H9 (cell line): Measurements from ENCODE around the gene PHF21A. TPM values are rescaled to one million over a fixed set of nuclear protein-coding genes. Genes with fewer than 3 reads are reported as not detected.

Source experiments
- DNase-seq: peaks from one replicate; pipeline ENCODE4 v3.0.0-alpha.2; 2017
- H2AFZ ChIP-seq: one replicate; pipeline ENCODE4 v1.6.1; 2013; ENCODE audit warnings: mild to moderate bottlenecking, low read length, control low read depth, moderate library complexity
- H2AK5ac ChIP-seq: 2 replicates; pipeline ENCODE4 v1.6.1; 2013; ENCODE audit warnings: low read length, control low read depth, mixed read lengths; ENCODE audit not compliant: insufficient read length
- H2BK120ac ChIP-seq: one replicate; pipeline ENCODE4 v1.6.1; 2013; ENCODE audit warnings: low read depth, mild to moderate bottlenecking, low read length, control low read depth, inconsistent platforms; ENCODE audit not compliant: poor library complexity, severe bottlenecking
- H2BK12ac ChIP-seq: 2 replicates; pipeline ENCODE4 v1.6.1; 2013; ENCODE audit warnings: low read length, control low read depth, mixed read lengths, low read depth; ENCODE audit not compliant: insufficient read length
- H2BK15ac ChIP-seq: 2 replicates; pipeline ENCODE4 v1.6.1; 2013; ENCODE audit warnings: low read depth, low read length, control low read depth
- H2BK20ac ChIP-seq: one replicate; pipeline ENCODE4 v1.6.1; 2013; ENCODE audit warnings: low read depth, mild to moderate bottlenecking, low read length, control low read depth, inconsistent platforms; ENCODE audit not compliant: poor library complexity, severe bottlenecking
- H2BK5ac ChIP-seq: 2 replicates; pipeline ENCODE4 v1.6.1; 2013; ENCODE audit warnings: low read length, control low read depth, mixed read lengths; ENCODE audit not compliant: insufficient read length
- H3K14ac ChIP-seq: 2 replicates; pipeline ENCODE4 v1.6.1; 2013; ENCODE audit warnings: low read length, control low read depth; ENCODE audit not compliant: insufficient read depth
- H3K18ac ChIP-seq: 2 replicates; pipeline ENCODE4 v1.6.1; 2013; ENCODE audit warnings: low read depth, mild to moderate bottlenecking, mixed read lengths, low read length, control low read depth; ENCODE audit not compliant: insufficient read length
- H3K23ac ChIP-seq: 2 replicates; pipeline ENCODE4 v1.6.1; 2013; ENCODE audit warnings: low read length, control low read depth, mixed read lengths, low read depth; ENCODE audit not compliant: insufficient read length
- H3K23me2 ChIP-seq: 2 replicates; pipeline ENCODE4 v1.6.1; 2013; ENCODE audit warnings: low read depth, mild to moderate bottlenecking, mixed read lengths, low read length, control low read depth; ENCODE audit not compliant: insufficient read length, poor library complexity, severe bottlenecking
- H3K27ac ChIP-seq: 2 replicates; pipeline ENCODE4 v1.5.1; 2013; ENCODE audit warnings: low read length, control low read depth, mixed read lengths, low read depth; ENCODE audit not compliant: insufficient read length
- H3K27me3 ChIP-seq: 2 replicates; pipeline ENCODE4 v1.6.1; 2013; ENCODE audit warnings: low read length, control low read depth, inconsistent platforms; ENCODE audit not compliant: insufficient read depth
- H3K4ac ChIP-seq: 2 replicates; pipeline ENCODE4 v1.6.1; 2013; ENCODE audit warnings: low read depth, mild to moderate bottlenecking, control low read depth, inconsistent platforms, low read length, moderate library complexity
- H3K4me1 ChIP-seq: 2 replicates; pipeline ENCODE4 v1.6.1; 2013; ENCODE audit warnings: low read length, control low read depth, inconsistent platforms; ENCODE audit not compliant: insufficient read depth
- H3K4me2 ChIP-seq: 2 replicates; pipeline ENCODE4 v1.6.1; 2013; ENCODE audit warnings: low read length, control low read depth, mixed read lengths; ENCODE audit not compliant: insufficient read length, insufficient read depth
- H3K56ac ChIP-seq: 2 replicates; pipeline ENCODE4 v1.6.1; 2013; ENCODE audit warnings: low read depth, mild to moderate bottlenecking, mixed read lengths, low read length, control low read depth; ENCODE audit not compliant: insufficient read length
- H3K79me1 ChIP-seq: 2 replicates; pipeline ENCODE4 v1.6.1; 2013; ENCODE audit warnings: low read depth, mild to moderate bottlenecking, moderate library complexity, low read length, control low read depth, inconsistent platforms; ENCODE audit not compliant: insufficient read depth, poor library complexity, severe bottlenecking
- H3K79me2 ChIP-seq: 2 replicates; pipeline ENCODE4 v1.6.1; 2013; ENCODE audit warnings: low read length, control low read depth, inconsistent platforms; ENCODE audit not compliant: insufficient read depth
- H3K9ac ChIP-seq: 2 replicates; pipeline ENCODE4 v1.6.1; 2013; ENCODE audit warnings: low read length, control low read depth, mixed read lengths; ENCODE audit not compliant: insufficient read length; ENCODE audit errors: extremely low read depth
- H3K9me3 ChIP-seq: one replicate; pipeline ENCODE4 v1.6.1; 2013; ENCODE audit warnings: low read depth, low read length, inconsistent platforms; ENCODE audit not compliant: control insufficient read depth
- H3T11ph ChIP-seq: one replicate; pipeline ENCODE4 v1.6.1; 2013; ENCODE audit warnings: mild to moderate bottlenecking, low read length, control low read depth, inconsistent platforms
- H4K20me1 ChIP-seq: one replicate; pipeline ENCODE4 v1.6.1; 2013; ENCODE audit not compliant: control insufficient read depth, insufficient read length, insufficient read depth
- H4K5ac ChIP-seq: 2 replicates; pipeline ENCODE4 v1.6.1; 2013; ENCODE audit warnings: low read depth, mild to moderate bottlenecking, mixed read lengths, low read length, control low read depth; ENCODE audit not compliant: insufficient read length
- H4K8ac ChIP-seq: replicated peaks from 2 replicates; pipeline ENCODE4 v1.6.1; 2013; ENCODE audit warnings: low read length, control low read depth, mixed read lengths, low read depth; ENCODE audit not compliant: insufficient read length
- H4K91ac ChIP-seq: 2 replicates; pipeline ENCODE4 v1.6.1; 2013; ENCODE audit warnings: low read depth, mild to moderate bottlenecking, moderate library complexity, mixed read lengths, low read length, control low read depth; ENCODE audit not compliant: insufficient read length
- H3K27ac Mint-ChIP-seq, 3 experiments: 2 replicates in 2 of 3; 3 replicates in 1 of 3; pipeline ENCODE4 v1.8.0; 2020 to 2021; ENCODE audit warnings: mixed read lengths in 3 of 3, mild to moderate bottlenecking in 1 of 3, moderate library complexity in 1 of 3
- H3K27me3 Mint-ChIP-seq: 2 replicates; pipeline ENCODE4 v1.8.0; 2021; ENCODE audit warnings: low read depth, mild to moderate bottlenecking, moderate library complexity, mixed read lengths
- H3K36me3 Mint-ChIP-seq, 3 experiments: 2 replicates in 2 of 3; 3 replicates in 1 of 3; pipeline ENCODE4 v1.8.0; 2020 to 2021; ENCODE audit warnings: low read depth in 3 of 3, mixed read lengths in 3 of 3; ENCODE audit not compliant: insufficient read depth in 1 of 3
- H3K4me1 Mint-ChIP-seq, 2 experiments: 2 replicates each; pipeline ENCODE4 v1.8.0; 2020; ENCODE audit warnings: mixed read lengths in 2 of 2
- H3K4me3 Mint-ChIP-seq, 2 experiments: 2 replicates in 1 of 2; 3 replicates in 1 of 2; pipeline ENCODE4 v1.8.0; 2020 to 2021; ENCODE audit warnings: mild to moderate bottlenecking in 2 of 2, mixed read lengths in 2 of 2, moderate library complexity in 1 of 2
- H3K9me3 Mint-ChIP-seq, 2 experiments: 2 replicates in 1 of 2; 3 replicates in 1 of 2; pipeline ENCODE4 v1.8.0; 2020; ENCODE audit warnings: mild to moderate bottlenecking in 2 of 2, mixed read lengths in 2 of 2, moderate library complexity in 1 of 2
- CTCF ChIP-seq: fragments of 200-600 bp; sonication (generic); conservative IDR thresholded peaks from 3 replicates; pipeline ENCODE4 v1.8.0; 2021; ENCODE audit warnings: antibody characterized with exemption, mild to moderate bottlenecking
- WGBS: extraction: QIAGEN DNeasy Blood & Tissue Kit; methylation state at CpG from one replicate; pipeline ENCODE4 v1.1.7; 2013; ENCODE audit warnings: missing lambda C conversion rate, low lambda C conversion rate, mixed read lengths; ENCODE audit not compliant: insufficient read length; ENCODE audit errors: extremely low coverage; 5-methylcytosine and 5-hydroxymethylcytosine counted together
- total RNA-seq: library from RNA; stranded (reverse); gene quantifications from 2 replicates; pipeline ENCODE4 v1.2.1, GENCODE V29; 2021

The PHF21A gene
- total RNA-seq, 1 experiment from 2014 or later: 33.8 TPM

GRCh38 chr11:45924927-45925326 is 196.3 kb downstream of the PHF21A start:
- Histone ChIP-seq H3K23me2 (peaks cover 5% of the 10 kb centered on the region), H2BK15ac (no peak overlapping the region), H3K79me1 (no peaks in the 10 kb centered on the region), H4K91ac (no peak overlapping the region), H3K4me1 (no peaks in the 10 kb centered on the region), H3K9ac (no peak overlapping the region), H4K5ac (no peak overlapping the region), H3K18ac (no peak overlapping the region), H2AFZ (no peak overlapping the region), H3K4me2 (no peak overlapping the region), H2BK5ac (no peak overlapping the region), H3K79me2 (no peaks in the 10 kb centered on the region; the same call in 1 of the 2 replicates), H3K4ac (no peak overlapping the region), H3K27ac (no peak overlapping the region), H2AK5ac (no peak overlapping the region), H2BK20ac (no peak overlapping the region), H2BK12ac (no peak overlapping the region), H3T11ph (no peak overlapping the region), H4K8ac (no peak overlapping the region), H2BK120ac (no peak overlapping the region), H4K20me1 (no peaks in the 10 kb centered on the region), H3K9me3 (no peaks in the 10 kb centered on the region), H3K23ac (no peak overlapping the region), H3K56ac (no peak overlapping the region), H3K14ac (no peak overlapping the region), H3K27me3 (no peaks in the 10 kb centered on the region; the same call in 1 of the 2 replicates)
- Mint-ChIP-seq H3K4me3 (peak overlapping the region; percentile 64 to 72; a peak in 3 of 5 replicates), H3K27ac (peak overlapping the region in 1 of 3 experiments; percentile 55; a peak in 1 of 7 replicates), H3K4me1 (peaks cover 26 to 30% of the 10 kb centered on the region in 2 experiments), H3K27me3 (peaks cover 2% of the 10 kb centered on the region; the same call in 1 of the 2 replicates), H3K36me3 (peaks cover 22 to 52% (median 46%) of the 10 kb centered on the region in 3 experiments), H3K9me3 (no peaks in the 10 kb centered on the region; a peak in 1 of 5 replicates)
- TF ChIP-seq CTCF: no peak
- peak; percentile 18 for DNase-seq
- WGBS: no CpG with 5 or more reads among the region's 6 CpGs
